ENCODE data around the gene ANXA2. TPM values are rescaled to one million over a fixed set of nuclear protein-coding genes. Genes with fewer than 3 reads are reported as not detected.
A peak's percentile ranks its signal among the peaks of the same experiment; 100 is the strongest.

Gene ANXA2
- 10 to 100 TPM; 28.8 to 92.4 TPM for total RNA-seq

DNA sequence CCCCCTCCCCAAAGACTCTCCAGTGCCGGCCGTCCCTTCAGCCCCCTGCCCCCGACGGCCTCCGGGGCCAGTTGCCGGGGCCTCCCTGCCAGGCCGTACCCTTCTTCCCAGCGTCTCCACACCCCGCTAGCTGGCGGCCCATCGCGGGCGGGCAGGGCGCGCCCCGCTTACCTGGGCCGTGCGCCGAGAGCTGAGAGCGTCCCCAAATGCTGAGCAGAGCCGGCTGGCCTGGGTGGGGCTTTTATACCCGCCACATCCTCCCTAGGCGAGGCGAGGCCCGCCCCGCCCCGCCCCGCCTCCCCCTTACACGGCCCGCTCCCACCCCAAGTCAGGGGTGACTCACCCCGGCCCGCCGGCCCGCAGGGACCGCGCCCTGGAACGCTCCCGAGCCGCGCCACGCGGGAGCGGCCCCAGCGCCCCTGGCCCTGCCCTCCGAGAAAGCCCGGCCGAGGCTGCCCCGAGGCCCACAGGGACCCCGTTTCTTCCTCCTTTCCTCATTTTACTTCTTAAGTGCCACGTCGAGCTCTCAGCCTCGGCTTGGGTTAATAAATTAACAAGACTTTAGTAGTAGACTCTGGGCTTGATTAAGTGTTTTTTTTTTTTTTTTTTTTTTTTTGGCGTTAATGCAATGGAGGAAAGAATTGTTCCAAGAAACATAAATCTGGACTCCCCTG lies at the start of gene ANXA2:
TSS of gene ANXA2 (minus strand) at position 215 of the 674 bp plus-strand sequence. CDS start 11,911 bp downstream, outside the sequence.
- no peaks in the 10 kb centered on the region for H3K9me3 Mint-ChIP-seq
- H3K27ac Mint-ChIP-seq, result peak within 1 kb of the TSS; percentile 77 to 95
- ATAC-seq (peak; percentile 82 to 85), DNase-seq (ENCODE audit: low spot score in 2 of 2) (peak; percentile 74 to 77)
- peaks cover 0 to 22% of the 10 kb centered on the region in 2 donors for H3K36me3 Mint-ChIP-seq

DNA sequence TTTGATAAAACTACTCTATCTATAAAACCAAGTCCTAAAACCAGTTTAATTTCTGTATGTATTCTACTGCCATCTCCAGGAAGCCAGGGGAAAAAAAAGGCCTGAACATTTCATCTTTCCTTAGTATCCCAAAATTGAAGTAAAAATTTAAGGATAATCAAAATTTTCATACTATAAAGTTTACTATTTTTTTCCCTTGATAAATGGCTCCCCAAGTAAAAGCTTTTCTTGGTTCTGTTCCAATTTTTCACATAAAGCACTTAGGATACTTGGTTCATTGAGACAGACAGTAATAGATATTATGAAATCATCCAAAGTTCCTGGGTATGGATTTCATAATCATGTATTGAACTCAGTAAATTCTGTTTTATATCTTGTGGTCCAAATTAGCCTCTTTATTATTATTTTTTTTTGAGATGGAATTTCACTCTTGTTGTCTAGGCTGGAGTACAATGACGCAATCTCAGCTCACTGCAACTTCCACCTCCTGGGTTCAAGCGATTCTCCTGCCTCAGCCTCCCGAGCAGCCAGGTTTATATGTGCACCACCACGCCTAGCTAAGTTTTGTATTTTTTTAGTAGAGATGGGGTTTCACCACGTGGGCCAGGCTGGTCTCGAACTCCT lies 46.6 kb upstream of the ANXA2 start:
- Mint-ChIP-seq H3K36me3 (no peaks in the 10 kb centered on the region), H3K27ac (no peak overlapping the region), H3K9me3 (no peaks in the 10 kb centered on the region)
- no peak for ATAC-seq
- no peak for DNase-seq (ENCODE audit: low spot score in 2 of 2)

DNA sequence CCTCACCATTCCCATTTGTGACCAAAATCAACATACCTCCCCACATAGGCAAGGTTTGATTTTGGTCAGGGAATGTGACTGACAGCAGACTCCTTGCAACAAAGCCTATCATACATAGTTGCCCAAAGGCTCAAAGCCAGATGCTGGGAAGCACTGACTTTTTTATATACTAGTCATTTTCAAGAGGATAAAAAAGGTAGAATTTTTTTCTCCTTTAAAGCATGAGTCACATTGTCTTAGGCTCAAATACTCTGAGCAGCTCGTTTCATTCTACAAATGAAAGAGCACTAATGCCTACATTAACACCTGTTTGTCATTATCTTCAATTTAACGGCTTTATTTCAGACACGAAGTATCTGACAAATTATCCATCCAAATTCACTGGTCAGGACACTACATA lies 45.0 kb upstream of the ANXA2 start:
- DNase-seq (ENCODE audit: low spot score in 2 of 2) (no peak), ATAC-seq (no peak)
- Mint-ChIP-seq H3K9me3 (no peaks in the 10 kb centered on the region), H3K36me3 (no peaks in the 10 kb centered on the region), H3K27ac (peak overlapping the region in 1 of 2 donors; percentile 8)

DNA sequence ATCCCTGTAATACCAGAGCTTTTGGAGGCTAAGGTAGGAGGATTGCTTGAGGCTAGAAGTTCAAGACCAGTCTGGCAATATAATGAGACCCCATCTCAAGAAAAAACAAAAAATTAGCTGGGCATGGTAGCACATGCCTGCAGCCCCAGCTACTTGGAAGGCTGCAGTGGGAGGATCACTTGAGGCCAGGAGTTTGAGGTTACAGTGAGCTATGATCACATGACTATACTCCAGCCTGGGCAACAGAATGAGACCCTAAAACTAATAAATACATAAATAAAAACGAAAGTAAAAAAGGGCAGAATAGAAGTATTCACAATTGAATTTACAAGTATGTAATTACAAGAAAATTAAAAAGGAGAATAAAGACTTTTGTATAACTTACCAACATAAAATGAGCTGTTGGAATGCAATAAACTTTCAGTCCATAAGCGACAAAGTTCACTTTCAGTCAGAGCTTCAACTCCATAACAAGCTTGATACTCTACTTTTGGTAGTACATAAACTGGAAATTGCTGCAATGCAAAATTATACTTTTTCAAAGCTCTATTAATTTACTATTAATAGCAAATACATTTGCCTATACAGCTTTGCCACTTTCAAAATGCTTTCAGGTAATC lies 44.4 kb upstream of the ANXA2 start:
- no peak overlapping the region for H3K27ac Mint-ChIP-seq
- DNase-seq (ENCODE audit: low spot score in 2 of 2) (no peak), ATAC-seq (no peak)
- H3K36me3 Mint-ChIP-seq, result no peaks in the 10 kb centered on the region
- H3K9me3 Mint-ChIP-seq, result no peaks in the 10 kb centered on the region

DNA sequence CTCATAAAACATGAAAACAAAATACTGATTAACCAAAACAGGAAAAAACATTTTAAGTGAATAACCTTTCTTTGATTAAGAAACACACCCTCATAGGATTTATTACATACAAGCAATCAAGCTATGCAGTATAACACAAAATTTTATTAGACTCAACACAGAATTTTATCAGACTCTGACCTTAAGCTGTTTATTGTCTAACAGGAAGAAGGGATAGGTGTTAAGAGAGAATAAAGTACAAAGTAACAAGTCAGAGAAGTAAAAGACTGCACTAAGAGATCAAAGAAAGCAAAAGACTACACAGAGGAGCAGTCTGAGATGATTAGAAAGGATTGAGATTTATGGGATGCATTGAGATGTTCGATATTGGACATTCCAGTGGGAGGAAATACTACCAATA lies 43.5 kb upstream of the ANXA2 start:
- no peaks in the 10 kb centered on the region for H3K9me3 Mint-ChIP-seq
- no peak overlapping the region for H3K27ac Mint-ChIP-seq
- ATAC-seq, result no peak
- no peak for DNase-seq (ENCODE audit: low spot score in 2 of 2)
- no peaks in the 10 kb centered on the region for H3K36me3 Mint-ChIP-seq

DNA sequence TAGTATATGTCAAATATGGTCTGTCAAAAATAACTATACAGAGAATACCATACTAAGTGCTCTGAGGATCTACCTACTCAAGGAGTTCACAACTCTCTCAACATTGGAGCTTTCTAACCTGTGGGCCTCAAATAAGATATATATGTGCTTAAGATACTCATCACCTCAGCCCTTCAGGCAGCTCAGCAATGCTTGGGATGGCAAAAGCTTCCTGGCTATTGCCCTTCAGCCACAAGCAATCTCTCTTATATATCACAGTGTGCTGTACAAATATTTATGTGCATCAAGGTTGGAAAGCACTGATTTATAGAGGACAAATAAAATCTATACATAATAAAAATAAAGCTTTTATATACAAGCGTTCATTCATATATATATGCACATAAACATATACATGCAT lies 40.9 kb upstream of the ANXA2 start:
- no peak for DNase-seq (ENCODE audit: low spot score in 2 of 2)
- Mint-ChIP-seq H3K9me3 (no peaks in the 10 kb centered on the region), H3K36me3 (no peaks in the 10 kb centered on the region), H3K27ac (no peak overlapping the region)
- no peak for ATAC-seq

DNA sequence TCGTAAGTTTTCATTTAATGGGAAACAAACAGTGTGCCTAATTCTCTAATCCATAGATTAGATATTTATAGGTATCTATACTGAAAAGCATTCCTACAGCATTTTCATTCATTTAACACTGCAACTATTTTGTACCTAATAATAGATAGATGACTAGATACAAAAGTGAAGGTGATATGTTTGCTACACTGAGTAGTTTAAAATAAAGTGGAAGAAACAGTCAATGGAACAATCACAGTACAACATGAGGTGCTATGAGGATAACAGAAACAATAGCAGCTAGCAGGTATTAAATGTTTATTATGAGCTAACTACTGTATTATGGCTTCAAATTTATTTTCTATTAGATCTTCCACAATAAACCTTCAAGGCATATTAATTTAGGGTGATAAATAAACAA lies 31.1 kb upstream of the ANXA2 start:
- ATAC-seq (no peak), DNase-seq (ENCODE audit: low spot score in 2 of 2) (no peak)
- H3K27ac Mint-ChIP-seq, result no peak overlapping the region
- H3K9me3 Mint-ChIP-seq, result no peaks in the 10 kb centered on the region
- peaks cover 0 to 5% of the 10 kb centered on the region in 2 donors for H3K36me3 Mint-ChIP-seq

DNA sequence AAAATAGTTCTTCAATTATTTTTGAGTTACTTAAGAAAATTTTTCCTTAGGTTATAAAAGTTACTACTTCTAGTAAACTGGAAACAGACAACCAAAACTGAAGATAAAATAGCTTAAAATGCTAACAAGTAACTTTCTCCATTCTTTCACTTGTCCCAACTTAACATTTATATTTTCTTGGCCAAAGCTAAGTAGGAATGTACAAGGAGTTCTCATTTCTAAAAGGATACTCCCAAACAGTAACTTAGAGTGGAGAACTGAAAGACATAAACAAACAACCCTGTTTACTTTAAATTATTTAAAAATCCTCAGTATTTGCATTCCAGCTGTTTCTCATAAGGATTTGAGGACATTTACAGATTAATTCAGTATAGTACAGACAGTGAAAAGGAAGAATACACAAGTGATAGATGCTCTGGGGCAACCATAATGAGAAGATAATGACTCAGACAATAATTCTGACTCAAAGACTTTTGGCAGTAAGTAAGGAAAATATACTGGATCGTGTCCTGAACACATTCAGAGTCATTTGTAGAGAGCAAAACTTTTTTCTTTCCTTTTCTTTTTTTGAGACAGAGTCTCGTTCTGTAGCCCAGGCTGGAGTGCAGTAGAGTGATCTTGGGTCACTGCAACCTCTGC lies 29.2 kb upstream of the ANXA2 start:
- ATAC-seq (peak in 1 of 2 donors; percentile 73), DNase-seq (ENCODE audit: low spot score in 2 of 2) (no peak)
- H3K9me3 Mint-ChIP-seq, result no peaks in the 10 kb centered on the region
- H3K27ac Mint-ChIP-seq, result no peak overlapping the region
- H3K36me3 Mint-ChIP-seq, result peaks cover 0 to 5% of the 10 kb centered on the region in 2 donors

DNA sequence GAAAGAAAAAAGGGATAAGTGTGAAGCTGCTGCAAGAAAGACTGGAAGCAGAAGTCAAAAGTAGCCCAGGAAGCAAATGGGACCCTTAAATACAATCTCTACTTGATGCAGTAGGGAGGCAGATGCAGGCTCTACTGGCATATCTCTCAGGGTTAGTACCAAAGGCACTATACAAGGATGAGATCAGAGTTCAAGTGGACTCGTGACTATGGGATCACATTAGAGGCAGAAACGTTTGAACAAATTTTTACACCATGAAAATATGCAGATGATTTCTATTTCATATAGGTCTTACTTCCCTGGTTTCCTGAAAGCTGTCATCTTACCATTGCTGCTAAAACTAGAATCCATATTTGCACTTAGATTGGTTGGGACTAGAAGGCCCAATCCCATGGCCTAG lies 27.7 kb upstream of the ANXA2 start:
- ATAC-seq (no peak), DNase-seq (ENCODE audit: low spot score in 2 of 2) (no peak)
- no peak overlapping the region for H3K27ac Mint-ChIP-seq
- H3K36me3 Mint-ChIP-seq, result no peaks in the 10 kb centered on the region
- H3K9me3 Mint-ChIP-seq, result no peaks in the 10 kb centered on the region

DNA sequence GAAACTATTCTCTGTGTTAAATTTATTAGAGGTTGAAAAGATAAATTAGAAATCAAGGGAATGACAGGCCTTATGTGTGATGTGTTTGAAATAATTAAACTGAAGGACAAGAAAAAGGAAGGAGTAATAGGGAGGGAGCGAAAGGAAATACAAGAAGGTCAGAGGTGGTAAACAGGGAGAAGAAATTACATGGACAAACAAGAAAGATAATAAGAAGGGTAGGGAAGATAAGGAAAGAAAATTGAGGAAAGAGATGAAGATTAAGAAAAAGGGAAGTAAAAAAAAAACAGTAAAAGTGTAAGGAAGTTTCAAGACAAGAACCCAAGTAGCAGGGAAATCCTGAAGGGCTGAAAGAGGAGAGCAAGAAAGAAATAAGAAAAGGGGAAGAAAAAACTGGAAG lies 26.2 kb upstream of the ANXA2 start:
- no peak for DNase-seq (ENCODE audit: low spot score in 2 of 2)
- Mint-ChIP-seq H3K27ac (peak overlapping the region in 1 of 2 donors; percentile 17), H3K36me3 (no peaks in the 10 kb centered on the region), H3K9me3 (no peaks in the 10 kb centered on the region)
- no peak for ATAC-seq

DNA sequence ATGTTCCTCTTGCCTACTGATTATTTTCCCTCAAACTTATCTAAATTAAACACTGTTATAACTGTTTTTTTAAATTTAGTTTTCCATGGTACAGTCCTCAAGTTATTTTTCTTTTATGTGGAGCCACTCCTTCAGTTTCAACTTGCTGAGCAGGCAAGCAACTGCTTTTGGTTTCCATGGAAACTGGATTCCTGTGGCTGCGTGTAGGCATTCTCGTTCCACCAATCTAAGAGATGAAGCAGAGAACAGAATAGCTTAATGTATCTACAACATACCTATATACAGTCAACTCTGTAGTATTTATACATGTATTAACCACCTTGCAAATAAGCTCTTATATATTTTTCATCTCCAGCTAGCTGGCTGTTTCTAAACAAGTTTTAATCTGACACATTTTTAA lies 25.8 kb upstream of the ANXA2 start:
- Mint-ChIP-seq H3K27ac (no peak overlapping the region), H3K36me3 (no peaks in the 10 kb centered on the region), H3K9me3 (no peaks in the 10 kb centered on the region)
- DNase-seq (ENCODE audit: low spot score in 2 of 2), result no peak
- peak in 1 of 2 donors; percentile 72 for ATAC-seq

DNA sequence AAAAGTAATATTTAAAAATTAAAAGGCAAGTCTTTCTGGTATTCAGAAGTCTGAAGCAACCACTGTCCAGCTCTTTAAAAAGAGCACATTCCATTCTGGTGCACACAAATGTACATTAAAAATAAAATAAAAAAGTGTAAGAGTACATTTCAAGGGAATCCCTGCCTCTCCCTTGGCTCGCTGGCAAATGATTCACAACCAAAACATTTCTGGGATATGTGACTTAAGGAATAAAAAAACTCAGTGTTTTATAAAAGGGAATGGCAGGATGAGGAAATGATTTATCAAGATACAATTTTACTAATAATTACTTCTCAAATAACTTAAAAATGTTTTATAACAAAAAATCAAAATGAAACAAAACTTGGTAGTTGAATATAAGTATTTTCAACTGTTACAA lies 23.8 kb upstream of the ANXA2 start:
- no peaks in the 10 kb centered on the region for H3K9me3 Mint-ChIP-seq

DNA sequence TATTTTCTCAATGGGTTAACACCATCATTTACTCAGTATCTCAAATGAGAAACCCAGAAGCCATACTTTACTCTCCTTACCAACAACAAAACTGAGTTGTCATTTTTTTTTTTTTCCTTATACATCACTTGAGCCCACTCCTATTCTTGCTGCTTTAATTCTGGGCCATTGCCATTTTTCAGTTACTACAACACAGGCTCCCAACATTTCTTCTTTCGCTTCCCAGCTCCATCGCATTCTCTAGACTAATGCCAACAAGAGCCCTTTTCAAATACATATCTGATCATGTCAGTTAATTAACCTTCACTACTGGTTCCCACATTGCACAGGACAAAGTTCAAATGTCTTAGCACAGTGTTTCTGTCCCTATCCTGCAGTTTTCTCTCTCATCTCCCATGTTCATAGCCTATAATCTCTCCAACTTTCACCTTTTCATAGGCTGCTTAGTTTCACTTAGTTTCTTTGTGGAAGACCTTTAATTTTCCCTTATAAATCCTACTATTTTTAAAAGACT lies 22.5 kb upstream of the ANXA2 start:
- DNase-seq (ENCODE audit: low spot score in 2 of 2), result no peak
- Mint-ChIP-seq H3K27ac (no peak overlapping the region), H3K36me3 (no peaks in the 10 kb centered on the region), H3K9me3 (no peaks in the 10 kb centered on the region)
- no peak for ATAC-seq

More for the DNA sequence above, 23.8 kb upstream of the ANXA2 start:
- DNase-seq (ENCODE audit: low spot score in 2 of 2) (no peak), ATAC-seq (no peak)
- H3K27ac Mint-ChIP-seq, result no peak overlapping the region
- no peaks in the 10 kb centered on the region for H3K36me3 Mint-ChIP-seq

DNA sequence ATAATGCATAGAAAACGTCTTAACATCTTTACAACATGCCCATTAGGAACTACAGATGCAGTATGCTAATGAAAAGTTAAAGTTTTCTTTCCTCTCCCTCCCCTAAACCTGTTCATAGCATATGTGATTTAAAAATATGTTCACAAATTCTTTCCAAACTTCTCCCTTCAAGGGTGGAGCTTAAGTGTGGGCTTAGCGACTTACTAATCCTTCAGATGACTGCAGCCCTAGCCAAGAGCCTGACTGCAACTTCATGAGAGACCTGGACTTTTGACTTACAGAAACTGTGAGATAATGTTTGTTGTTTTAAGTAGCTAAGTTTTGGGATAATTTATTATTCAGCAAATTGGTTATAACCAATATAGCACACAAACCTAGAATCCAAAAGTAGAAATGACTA lies 22.0 kb upstream of the ANXA2 start:
- Mint-ChIP-seq H3K36me3 (no peaks in the 10 kb centered on the region), H3K9me3 (no peaks in the 10 kb centered on the region), H3K27ac (no peak overlapping the region)
- DNase-seq (ENCODE audit: low spot score in 2 of 2) (no peak), ATAC-seq (no peak)

DNA sequence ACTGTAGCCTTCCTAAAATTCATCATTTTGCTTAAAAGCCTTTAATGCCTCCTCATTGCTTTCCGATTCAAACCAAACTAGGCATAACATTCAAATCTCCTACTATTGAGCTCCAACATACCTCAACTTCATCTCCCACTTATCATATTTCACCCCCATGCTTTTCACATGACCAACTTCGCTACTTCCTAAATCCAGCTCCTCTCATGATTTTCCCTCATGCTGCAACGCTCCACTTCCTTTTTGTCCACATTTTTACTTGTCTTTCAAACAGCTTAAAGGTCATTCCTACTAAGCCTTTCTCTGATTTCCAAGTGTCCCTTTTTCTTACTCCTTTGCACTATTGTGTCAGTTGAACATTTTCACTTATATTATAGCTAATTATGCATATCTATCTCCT lies 20.3 kb upstream of the ANXA2 start:
- H3K9me3 Mint-ChIP-seq, result no peaks in the 10 kb centered on the region
- DNase-seq (ENCODE audit: low spot score in 2 of 2), result no peak
- ATAC-seq, result no peak
- no peaks in the 10 kb centered on the region for H3K36me3 Mint-ChIP-seq
- no peak overlapping the region for H3K27ac Mint-ChIP-seq

DNA sequence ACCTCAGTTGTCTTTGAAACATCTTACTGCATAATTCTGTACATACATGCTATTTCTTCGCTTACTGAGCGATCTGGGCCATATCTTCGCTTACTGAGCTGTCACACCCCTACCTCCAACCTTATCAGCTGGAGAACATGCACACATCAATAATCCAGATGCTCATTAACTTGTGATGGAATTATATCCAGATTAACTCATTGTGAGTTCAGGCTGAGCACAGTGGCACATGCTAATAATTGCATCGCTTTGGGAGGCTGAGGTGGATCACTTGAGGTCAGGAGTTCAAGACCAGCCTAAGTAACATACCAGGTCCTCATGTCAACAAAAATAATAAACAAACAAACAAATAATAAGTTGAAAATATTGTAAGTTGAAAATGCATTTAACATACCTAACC lies 19.3 kb upstream of the ANXA2 start:
- no peaks in the 10 kb centered on the region for H3K36me3 Mint-ChIP-seq
- DNase-seq (ENCODE audit: low spot score in 2 of 2) (no peak), ATAC-seq (no peak)
- no peaks in the 10 kb centered on the region for H3K9me3 Mint-ChIP-seq
- no peak overlapping the region for H3K27ac Mint-ChIP-seq

DNA sequence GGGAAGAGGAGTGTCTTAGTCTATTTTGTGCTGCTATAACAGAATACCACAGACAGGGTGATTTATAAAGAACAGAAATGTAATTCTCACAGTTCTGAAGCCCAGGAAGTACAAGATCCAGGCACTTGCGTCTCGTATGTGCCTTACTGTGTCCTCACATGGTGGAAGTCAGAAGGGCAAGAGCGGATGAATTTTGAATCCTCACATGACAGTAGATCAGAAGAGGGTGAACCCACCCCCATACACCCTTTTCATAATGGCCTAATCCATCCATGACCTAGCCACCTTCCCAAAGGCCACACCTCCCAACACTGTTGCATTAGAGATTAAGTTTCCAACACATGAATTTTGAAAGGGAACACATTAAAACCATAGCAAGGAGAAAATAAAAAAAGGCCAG lies 18.7 kb upstream of the ANXA2 start:
- no peaks in the 10 kb centered on the region for H3K36me3 Mint-ChIP-seq
- ATAC-seq (no peak), DNase-seq (ENCODE audit: low spot score in 2 of 2) (no peak)
- H3K9me3 Mint-ChIP-seq, result no peaks in the 10 kb centered on the region
- no peak overlapping the region for H3K27ac Mint-ChIP-seq
